Smooth muscle cell of the brain vasculature (primary cell): Measurements from ENCODE around the gene ODAD3.
"Not testable (repeated sequence)": the region's sequence is repeated elsewhere in the genome, so short reads cannot be mapped to it uniquely, and the experiment has no call there.

Experiments used
- DNase-seq: peaks from one replicate; pipeline ENCODE4 v3.0.0-alpha.2; 2012; ENCODE audit warnings: low read depth, low spot score

ODAD3 gene

DNA sequence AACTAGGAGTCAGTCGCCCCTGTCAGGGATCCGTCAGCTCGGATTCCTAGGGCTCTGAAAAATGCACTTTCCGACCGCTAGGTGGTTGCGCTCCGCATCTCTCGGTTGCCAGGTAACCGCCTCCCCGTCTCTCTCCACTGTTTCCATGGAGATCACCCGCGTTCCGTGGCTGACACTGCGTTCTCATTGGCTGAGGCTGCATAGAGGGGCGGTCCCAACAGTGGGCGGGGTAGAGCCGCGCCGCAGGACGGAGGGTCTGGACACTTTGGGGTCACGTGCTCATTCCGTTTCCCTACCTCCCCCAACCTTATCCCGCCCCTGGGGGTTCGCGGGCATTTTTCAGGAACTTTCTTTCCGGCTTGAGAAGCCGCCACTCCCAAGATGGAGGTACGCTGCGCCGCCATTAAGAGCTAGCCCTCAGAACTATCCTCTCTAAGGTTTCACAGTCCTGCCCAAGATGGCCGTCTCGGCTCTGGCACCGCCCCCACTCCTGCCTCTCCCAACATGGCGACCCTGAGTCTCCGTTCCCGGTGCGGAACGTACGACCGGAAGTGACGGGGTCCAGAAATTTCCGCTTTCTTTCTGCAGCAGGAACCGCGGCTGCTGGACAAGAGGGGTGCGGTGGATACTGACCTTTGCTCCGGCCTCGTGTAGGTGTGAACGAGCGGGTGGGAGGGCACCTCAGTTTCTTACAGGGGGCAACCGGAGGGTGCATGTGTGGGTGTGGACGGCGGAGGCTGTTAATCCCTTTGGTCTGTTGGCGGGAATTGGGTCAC is at the start of gene ODAD3, which contains the start of gene PRKCSH:
TSS of gene ODAD3 (minus strand) at position 65 of the 776 bp plus-strand sequence. CDS start 105 bp downstream, outside the sequence.
TSS of gene PRKCSH (plus strand) at position 579 of the 776 bp plus-strand sequence. CDS start 483 bp downstream, outside the sequence.
- peak; percentile 99 for DNase-seq

DNA sequence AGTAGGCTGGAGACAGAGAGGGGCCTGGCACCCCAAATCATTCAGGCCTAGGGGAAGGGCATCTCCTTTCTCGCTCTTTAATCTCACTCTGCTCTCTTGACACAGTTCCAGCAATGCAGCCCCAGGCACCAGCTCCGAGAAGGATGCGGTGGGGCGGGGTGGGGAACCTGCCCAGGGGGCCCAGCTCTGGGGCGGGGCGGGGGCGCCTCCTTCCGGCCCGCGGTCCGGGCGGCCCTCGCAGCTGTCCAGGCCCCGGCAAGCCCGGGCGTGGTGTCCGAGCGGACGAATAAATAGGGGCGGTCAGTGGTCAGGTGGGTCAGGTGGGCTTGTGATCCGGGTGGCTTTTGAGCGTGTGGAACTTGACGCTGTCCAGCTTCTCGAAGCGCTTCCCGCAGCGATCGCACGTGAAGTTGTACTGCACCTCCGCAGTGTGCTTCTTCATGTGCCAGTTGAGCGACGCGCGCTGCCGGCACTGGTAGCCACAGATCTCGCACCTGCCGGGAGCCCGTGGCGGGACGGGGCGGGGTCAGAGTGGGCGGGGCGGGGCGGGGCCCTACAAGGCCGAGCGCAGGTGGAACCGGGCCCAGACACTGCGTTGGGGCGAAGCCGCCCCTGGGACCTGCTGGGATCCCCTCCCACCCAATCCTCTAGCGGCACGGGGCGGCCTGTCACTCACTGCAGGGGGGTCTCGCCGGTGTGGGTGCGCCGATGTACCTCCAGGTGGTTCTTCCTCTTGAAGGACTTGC is 48.6 kb upstream of the ODAD3 start:
- DNase-seq: no peak

DNA sequence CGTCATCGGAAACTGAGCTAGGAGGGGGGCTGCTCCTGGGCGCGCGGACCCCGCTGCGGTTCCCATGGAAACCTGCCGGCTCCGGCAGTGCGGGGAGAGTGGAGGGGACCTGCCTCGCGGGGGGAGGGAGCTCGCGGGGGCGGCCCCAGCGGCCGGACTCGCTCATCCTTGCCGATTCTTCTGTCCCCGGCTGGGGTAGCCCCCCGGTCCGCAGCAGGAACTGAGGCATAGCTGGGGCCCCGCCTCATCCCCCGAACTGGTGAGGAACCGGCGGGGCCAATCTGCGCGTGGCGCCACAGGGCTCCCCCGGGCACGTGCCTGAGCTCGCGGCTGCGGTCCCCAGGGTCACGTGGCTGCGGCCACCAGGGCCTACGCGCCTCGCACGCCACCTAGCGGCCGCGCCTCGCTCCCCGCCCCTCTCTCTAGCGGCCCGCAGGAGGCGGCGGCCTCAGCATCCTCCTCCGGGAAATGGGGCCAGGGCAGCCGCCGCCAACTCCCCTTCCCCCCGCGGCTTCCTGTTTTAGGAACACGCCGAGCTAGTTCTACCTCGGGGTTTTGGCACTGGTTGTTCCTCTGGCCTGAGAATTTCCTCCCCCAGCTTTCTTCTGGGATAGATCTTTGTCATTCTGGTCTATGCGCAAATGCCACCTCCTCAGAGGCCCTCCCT is 47.6 kb upstream of the ODAD3 start:
- DNase-seq: peak; percentile 39

DNA sequence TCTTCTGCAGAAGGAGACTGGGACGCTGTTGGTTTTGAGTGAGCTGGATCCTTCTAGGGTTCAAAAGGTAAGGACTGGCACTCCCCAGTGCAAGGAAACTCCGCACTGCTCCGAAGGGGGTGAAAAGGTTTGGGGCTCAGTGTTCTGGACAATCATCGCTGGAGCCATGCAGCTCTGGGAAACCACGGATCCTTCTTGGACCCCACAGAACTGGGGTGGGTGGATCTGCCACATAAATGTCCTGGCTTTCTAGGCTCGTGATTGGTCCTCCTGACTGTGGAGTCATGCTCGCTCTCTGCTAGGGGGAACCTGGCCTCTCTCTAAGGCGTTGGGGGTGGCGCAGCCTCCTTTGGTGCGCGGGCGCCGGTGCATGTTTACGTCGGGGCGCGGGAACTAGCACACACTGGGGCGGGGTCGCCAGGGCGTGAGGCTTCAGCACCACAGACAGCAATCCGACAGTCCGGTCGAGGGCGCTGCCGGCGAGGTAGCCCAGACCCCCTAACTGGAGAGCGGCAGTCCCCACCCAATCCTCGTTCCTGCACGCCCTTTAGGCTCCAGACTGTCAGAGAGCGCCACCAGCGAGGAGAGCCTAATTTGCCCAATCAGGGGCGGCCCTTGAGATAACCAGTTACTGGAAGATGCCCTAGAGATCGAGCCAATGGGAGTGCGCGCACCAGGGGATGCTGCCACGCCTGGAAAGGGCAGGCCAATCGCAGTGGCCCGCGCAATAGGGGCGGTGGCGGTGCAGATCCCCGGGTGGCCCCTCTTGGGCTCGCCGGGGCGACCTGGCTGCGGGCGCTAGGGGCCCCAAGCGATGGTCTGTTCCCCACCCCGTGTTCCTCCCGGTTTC is 46.8 kb upstream of the ODAD3 start:
- DNase-seq: peak; percentile 35

DNA sequence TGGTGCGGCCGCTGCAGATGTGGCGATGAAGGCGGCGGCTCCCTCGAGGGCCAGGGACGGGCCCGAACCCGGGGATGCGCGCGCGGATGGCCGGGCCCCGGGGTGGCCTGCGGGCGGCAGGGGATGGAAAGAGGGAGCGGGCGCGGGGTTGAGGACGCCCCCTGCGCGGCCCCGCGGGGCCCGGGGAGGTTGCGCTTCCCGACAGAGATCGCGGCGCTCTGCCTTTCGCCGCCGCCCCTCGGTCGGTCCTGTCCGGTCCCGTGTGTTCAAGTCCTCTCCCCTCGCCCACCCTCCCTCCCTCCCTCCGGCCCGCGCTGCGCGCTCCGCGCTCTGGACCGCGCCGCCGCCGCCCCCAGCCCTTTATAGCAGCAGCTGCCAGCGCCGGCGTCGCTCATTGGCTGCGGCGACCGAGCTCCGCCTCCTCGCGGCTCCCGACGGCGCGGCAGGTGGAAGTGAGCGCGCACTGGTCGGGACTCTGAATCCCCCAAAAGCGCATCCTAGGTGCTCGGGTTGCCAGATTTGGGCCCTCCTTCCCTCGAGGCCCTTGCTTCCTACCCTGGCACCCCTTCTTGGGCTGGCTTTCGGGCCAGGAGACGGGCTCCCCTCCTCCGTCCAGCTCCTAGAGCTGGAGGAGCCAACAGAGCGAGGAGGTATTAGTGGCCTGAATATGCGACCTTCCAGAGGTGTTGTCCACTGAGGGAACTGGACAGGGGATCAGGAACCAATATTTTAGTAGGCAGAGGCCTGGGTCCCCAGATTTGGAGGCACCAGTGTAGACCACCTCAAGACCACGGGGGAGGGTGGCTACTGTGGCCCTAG is 46.0 kb upstream of the ODAD3 start, which contains the start of gene ELAVL3:
TSS of gene ELAVL3 (minus strand) at position 332 of the 819 bp plus-strand sequence. CDS start 438 bp downstream, outside the sequence.
- DNase-seq: no peak

DNA sequence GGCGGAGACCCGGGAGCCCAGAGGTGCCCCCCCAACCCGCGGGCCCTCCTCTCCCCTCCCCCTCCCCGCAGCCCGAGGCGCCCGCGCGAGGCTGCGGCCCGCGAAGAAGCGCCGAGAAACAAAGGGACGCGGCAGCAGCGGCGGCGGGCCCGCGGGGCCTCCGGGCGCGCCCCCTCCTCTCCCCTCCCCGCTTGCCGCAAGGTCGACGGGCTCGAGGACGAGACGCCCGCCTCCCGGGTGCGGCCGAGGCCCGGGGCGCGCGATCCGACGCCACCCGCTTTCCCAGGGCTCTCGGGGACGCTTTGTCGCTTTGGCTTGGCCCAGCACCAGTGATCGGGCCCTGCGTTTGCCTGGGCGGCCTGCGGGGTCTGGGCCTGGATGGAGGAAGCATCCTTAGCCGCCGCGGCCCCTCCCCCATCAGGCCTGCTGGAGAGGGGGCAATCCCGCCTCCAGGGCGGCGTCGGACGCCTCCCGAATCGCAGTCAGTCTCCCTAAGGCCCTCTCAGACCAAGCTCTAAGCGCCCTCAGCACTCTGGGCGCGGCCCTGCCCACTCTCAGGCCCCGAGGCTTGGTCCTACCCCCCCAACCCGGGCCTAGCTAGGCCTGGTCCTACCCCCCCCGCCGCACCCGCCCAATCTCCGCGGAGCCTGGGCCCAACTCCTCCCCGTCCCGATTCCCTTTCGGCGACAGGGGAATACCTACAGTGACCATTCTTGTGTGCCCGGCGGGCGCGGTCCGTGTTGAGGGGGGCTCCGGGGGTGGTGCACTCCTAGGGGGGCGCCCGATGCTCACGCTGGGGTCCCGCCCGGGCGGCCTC is 45.2 kb upstream of the ODAD3 start:
- DNase-seq: no peak

DNA sequence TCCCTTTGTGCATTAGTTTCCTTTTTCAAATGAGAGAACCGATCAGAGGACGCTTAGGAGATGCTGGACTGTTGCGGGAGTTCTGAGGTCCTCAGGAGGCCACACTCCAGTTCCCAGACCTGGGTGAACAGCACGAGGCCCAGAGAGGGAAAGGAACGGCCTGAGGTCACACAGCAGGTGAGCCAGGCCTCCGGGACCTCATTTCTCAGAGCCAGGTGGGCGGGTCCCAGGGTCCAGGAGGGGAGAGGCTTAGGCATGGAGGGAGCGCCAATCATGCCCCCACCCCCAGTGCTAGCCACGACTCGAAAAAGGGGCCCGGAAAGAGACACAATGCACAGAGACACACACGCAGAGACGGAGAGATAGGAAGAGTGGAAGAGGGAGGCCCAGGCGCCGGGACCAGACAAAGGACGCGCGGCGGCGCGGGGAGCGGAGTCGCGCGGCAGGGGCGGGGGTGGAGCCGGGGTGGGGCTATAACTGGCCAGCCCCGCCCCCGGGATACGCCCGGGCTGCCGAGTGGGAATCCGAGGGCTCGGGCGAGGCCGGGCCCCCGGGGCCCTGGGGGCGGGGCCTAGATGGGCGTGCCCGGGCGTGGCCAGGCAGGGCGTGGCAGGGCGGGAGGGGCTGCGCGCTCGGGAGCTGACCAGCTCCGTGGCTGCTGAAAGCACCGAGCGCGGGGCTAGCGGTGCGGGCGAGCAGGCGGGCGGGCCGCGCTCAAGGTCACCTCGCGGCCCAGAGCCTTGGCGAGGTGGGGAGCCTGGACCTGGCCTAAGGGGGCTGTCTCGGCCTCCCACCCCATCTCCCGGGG is 44.4 kb upstream of the ODAD3 start:
- DNase-seq: no peak

DNA sequence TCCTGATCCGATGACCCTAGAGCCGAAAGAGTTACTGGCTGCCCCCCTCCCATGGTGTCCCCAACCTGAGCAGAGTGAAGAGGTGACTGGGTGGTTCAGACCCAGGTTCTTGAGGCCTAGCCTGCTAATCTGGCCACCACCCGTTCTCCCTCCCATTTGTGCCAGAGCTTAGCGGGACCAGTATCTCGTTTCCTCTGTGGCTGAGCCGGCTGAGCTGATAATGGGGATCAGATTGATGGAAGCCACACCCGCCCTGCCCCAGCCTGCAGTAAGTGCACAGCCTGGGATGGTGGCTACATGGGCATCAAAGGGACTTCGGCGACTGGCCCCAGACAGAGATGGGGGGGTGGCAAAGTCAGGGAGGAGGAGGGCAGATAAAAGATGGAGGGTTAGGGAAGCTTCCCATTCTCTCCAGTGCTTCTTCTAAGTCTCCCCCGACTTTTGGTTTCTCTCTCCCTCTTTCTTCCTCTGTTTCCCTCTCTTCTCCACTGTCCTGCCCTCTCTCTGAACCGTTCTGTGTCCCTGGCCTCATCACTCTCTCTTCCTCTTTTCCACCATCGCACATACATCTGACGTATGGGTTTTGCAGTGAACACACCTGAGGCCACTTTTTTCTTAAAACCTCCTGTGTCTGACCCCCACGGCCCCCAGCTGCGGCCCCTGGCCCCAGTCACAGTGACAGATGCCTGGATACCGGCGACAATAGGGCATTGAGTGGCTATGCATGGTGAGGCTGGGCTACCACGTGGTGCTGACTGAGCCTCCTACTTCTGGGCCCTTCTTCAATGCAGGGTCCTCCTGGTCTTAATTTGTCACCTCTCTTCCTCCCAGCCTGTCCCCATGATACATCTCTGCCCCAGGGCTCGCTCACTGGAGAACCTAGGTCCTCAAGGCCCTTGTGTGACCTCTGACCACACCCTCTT is 43.5 kb upstream of the ODAD3 start:
- no peak for DNase-seq

DNA sequence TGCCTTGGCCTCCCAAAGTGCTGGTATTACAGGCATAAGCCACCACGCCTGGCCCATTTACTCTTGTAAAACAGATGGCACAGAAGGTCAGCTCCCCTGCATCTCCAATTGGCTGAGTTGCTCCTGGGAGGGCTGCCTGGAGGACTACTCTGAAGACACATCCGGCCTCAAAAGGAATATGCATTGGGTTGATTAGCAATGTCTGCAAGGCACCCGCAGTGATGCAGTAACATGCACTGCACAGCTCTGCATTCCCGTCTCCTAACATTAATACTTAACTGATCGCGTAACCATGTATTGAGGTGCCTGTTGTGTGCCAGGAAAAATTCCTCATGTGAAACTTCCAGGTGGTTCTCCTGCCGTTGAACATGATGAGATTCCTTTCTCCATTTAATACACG is 40.9 kb upstream of the ODAD3 start:
- no peak for DNase-seq

DNA sequence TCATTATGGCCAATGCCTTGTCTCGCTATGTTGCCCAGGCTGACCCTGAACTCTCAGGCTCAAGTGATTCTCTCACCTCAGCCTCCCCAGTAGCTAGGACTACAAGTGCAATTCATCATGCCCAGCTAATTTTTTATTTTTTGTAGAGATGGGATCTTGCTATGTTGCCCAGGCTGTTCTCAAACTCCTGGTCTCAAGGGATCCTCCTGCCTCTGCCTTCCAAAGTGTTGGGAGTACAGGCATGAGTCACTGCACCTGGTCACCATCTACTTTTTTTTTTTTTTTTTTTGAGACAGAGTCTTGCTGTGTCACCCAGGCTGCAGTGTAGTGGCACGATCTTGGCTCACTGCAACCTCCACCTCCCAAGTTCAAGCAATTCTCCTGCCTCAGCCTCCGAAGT is 40.4 kb upstream of the ODAD3 start:
- DNase-seq: not testable (repeated sequence)

DNA sequence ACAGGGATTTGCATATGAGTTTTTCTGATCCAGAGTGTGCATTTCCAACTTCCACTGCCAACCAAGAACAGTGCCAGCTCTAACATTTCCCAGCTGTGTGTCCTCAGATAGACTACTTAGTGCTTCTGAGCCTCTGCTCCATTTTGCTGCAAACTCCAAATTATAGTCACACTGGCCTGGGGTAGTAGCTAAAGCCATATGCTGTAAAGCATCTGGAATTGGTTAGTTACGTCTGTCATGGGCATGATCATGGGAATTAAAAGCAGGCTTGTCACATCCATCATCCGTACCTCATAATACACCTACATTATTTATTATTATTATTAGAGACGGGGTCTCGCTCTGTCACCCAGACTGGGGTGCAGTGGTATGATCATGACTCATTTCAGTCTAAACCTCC is 38.8 kb upstream of the ODAD3 start:
- DNase-seq: no peak

DNA sequence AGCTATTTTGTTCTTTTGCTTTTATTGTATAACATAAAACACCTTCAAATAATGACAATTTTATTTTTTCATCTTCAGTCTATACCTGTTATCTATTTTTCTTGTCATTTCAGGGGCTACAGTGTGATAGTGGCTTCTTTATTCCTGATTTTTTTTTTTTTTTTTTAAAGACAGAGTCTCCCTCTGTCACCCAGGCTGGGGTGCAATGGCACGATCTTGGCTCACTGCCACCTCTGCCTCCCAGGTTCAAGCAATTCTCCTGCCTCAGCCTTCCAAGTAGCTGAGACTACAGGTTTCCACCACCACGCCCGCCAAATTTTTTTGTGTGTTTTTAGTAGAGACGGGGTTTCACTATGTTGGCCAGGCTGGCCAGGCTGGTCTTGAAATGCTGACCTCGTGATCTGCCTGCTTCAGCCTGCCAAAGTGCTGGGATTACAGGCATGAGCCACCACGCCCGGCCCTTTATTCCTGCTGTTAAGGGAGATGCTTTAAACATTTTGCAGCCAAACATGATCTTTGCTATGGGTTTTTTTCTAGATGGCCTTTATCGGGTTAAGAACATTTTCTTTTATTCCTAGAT is 33.4 kb upstream of the ODAD3 start:
- not testable (repeated sequence) for DNase-seq

DNA sequence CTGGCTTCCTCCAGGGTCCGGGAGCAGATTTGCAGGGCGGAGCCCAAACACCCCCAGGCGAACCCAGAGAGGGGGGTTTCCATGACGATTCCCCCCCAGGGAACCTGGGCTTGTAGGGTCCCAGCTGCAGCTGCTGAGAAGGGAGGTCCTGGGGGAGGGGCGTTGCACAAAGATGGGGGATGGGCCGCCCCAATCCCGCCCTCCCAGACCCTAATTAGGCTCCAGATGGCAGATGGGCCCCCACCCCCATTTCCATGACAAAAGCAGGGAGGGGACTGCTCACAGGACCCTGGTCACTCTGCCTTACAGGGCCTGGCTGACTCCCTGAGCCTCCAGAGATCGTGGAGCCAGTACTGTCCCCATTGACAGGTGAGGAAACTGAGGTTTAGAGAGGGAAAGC is 30.7 kb upstream of the ODAD3 start:
- DNase-seq: no peak

DNA sequence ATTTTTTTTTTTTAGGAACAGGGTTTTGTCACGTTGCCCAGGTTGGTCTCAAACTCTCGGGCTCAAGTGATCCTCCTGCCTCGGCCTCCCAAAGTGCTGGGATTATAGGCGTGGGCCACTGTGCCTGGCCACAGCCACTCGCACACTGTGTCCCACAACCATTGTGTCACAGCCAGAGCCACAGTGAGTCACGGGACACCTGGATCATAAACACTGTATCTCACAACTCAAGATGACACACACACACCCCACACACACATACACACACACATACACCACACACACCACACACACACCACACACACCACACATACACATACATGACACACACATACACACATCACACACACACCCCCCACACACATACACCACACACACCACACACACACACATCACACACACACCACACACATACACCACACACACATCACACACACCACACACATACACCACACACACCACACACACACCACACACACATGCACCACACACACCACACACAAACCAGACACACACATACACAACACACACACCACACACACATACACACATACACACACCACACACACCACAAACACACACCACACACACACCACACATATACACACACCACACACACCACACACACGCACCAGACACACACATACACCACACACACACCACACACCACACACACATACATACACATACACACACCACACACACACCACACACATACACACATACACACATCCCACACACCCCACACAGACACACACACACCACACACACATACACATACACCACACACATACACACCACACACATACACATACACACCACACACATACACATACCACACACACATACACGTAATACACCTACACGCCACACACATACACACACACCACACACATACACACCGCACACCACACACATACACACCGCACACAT is 29.7 kb upstream of the ODAD3 start:
- DNase-seq: no peak

DNA sequence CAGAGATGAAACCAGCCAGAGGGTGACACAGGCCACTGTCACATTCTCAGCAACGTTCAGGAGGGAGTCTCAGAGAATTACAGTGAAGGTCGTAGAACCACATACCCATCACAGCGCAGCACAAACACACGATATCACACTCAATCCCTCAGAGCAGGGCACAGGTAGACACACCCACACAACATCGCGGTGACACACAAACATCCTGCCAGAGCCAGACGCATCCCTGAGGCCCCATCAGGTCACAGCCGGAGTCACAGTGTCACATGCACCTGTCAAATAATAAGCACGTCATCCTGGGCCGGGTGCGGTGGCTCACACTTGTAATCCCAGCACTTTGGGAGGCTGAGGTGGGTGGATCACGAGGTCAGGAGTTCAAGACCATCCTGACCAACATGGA is 28.5 kb upstream of the ODAD3 start:
- no peak for DNase-seq

DNA sequence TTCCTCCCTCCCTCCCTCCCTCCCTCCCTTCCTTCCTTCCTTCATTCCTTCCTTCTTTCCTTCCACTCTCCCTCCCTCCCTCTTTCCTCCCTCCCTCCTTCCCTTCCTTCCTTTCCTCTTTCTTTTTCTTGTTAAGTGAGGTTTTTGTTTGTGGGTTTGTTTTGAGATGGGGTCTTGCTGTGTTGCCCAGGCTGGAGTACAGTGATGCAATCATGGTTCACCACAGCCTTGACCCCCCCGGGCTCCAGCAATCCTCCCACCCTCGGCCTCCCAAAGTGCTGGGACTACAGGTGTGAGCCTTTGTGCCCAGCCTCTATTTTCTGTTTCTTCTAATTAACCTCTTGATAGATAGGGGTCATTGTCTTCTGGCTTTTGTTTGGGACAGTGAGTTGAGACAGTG is 26.5 kb upstream of the ODAD3 start:
- DNase-seq: no peak
